Amniotic epithelial cell (primary cell): ENCODE data around the gene BNC2.
A peak's percentile ranks its signal among the peaks of the same experiment; 100 is the strongest.

Experiments
- DNase-seq: peaks from one replicate; pipeline ENCODE4 v3.0.0-alpha.2; 2010; ENCODE audit warnings: low read depth

The BNC2 gene

DNA sequence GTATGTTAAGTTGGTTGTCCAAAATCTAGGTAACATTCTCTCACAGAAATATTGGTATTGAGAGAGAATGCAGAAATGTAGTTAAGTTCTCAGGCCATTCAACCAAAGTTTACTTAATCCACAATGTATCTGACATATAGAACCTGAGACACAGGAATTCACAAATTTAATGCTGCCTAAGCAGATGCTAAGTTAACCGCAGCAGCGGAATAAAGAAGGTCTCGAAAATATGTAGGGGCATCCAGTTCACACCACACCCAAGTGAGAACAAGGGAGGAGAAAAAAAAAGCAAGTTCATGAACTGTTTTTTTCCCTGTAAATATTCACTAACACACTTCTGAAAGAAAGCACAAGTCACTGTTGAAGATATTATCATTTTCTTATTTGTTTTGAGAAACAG is 194.0 kb downstream of the BNC2 start:
- DNase-seq, result no peak

DNA sequence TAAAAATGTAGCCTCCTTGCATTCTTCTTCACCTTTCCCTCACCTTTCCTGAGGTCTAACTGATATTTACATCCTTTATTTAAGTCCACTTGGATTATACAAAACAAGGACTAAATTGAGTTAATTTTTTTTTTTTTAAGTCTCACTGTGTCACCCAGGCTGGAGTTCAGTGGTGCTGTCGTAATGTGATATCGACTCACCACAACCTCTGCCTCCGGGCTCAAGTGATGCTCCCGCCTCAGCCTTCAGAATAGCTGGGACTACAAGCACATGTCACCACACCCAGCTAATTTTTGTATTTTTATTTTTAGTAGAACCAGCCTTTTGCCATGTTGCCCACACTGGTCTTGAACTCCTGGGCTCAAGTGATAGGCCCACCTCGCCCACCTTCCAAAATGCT is 195.3 kb downstream of the BNC2 start:
- DNase-seq, result no peak

DNA sequence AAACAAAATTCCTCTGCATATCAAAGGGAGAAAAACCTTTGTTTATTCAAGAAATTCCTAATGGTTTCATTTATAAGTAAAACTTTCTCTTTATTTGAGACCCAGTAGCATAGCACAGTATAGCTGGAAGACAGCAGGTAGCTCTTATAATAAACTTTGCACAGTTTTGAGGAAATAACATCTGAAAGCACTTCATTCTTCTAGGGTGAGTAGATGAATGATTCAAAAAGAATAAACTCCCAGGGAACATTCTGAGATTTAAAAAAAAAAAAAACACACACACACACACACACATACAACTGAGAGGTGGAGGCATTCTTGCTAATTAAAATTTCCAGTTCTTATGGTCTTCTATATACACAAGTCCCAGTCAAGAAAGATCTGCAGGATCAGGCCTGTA is 197.3 kb downstream of the BNC2 start:
- peak; percentile 48 for DNase-seq

DNA sequence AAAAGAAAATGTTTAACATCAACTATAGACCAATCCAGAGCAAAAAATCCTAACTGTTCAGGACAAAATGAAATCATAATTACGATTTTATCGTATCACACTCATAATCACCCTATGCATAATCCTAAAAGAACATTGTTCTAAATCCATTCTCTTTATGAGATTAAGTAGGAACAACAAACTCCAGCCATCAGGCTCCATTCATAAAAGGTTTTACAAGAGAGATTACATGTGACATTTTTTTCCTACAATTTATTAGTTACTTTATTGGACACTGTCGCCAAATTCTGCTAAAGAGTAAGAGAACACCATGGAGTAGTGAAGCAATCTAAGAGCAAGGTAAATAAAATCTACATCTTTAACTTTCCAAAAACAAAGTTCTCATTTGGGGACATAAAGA is 198.0 kb downstream of the BNC2 start:
- DNase-seq, result no peak

DNA sequence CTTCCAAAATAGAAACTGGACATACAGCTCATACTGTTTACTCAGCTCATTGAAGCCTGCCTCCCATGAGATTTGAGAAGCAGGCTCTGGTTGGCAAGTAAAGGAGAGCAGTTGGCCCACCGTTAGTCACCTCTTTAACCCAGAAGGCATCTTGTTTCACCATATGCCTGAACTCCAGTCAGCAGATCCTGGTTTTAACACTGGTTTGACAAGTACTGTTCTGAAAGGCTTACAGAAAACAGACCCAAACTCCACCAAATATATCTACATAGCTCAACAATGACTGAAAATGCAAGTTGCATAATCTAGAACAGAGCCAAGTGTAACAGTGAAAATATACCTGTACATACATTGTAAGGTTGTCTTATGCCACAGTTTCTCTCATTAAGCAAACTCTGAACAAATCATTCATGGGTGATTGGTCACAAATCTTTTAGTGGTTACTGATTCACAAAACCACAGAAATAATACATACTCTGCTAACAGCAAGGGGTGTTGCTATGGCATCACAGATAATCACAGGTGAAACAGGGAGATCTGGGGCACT is 198.8 kb downstream of the BNC2 start:
- DNase-seq, result peak; percentile 98

DNA sequence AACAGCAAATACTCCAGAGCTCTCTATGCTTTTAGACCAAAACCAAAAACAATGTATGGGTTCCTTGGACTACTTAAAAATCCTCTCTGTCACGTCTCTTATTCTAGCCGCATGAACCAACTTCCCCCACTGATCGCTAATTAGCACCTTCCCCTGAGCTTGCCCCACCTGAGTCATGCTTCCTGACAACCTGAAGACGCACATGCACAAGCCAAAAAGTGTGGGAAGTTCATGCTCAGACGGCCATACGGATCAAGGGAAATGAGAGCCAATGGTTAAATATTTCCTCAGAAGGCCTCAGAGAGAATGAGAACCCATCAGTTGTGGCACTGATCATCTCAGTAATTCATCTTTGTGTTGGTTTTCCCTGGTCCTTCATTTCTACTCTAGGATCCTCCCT is 199.7 kb downstream of the BNC2 start:
- DNase-seq, result no peak

DNA sequence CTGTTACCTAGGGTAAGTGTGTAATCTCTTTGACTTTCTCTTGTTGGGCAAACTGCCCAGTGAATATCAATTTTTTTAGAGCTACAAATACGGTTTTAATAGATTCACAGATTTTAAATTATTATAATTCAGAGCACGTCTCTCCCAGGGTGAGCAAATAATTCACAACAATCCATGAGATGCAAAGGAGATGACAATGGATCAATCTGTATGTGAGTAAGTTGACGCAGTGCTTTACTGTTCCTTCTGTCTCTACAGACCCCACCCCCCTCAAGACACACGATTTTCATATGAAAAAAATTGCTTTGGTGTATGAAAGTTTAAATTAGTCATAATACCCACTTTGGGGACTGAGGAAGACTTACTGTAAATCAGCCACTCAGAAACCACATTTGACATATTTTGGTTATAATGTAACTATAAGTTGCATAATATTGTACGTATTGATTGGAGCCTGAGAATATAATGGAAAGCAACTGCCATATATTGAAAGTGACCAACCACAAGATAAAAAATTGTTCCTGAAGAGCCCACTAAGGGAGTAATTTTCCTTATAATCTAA is 201.7 kb downstream of the BNC2 start:
- DNase-seq, result no peak

DNA sequence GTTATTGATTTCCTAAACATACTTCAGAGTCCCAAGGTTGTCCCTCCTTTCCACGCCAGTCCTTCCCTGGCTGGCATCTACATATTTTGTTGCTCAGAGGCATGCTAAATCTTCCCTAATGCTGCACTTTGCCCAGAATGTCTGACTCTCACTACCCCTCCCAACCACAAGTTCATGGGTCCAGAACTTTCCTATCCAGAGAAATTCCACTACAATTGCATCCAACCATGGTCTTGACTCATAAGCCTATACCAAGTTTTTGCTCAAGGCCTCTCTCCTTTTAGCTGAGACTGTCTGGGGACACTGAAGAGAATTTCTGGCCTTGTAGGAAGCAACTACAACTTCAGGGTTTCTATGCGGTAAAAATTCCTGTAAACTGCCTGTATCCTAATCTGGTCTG is 206.3 kb downstream of the BNC2 start:
- peak; percentile 54 for DNase-seq

DNA sequence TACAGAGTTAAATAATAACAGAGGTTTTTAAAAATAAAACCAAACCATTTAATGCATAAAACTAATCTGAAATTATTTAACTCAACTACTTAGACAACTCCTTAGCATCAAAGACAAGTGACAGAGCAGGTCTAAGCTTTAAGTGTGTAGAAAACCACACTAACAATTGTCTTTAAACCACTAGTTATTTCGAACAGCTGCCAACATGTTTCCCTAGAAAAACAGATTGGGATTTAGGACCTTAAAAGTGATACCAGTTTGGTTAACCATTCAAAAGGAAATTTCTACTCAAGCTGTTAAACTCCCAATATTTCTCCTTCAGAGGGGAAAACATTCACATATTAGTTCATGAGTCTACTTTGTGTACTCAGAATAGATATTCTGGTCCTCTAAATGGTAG is 208.7 kb downstream of the BNC2 start:
- no peak for DNase-seq

DNA sequence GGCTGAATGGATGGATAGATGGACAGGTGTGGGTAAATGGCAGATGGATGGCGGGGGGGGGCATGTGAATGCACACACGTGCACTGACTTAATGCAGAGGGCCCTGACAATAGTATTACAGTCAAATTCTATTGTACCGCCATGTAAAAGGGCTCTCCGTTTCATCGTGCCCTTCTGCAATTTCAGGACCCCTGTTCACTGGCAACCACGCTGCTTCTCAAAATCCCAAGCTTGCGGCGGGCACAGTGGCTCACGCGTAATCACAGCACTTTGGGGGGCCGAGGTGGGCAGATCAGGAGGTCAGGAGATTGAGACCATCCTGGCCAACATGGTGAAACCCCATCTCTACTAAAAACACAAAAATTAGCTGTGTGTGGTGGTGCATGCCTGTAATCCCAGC is 211.4 kb downstream of the BNC2 start:
- DNase-seq, result no peak

DNA sequence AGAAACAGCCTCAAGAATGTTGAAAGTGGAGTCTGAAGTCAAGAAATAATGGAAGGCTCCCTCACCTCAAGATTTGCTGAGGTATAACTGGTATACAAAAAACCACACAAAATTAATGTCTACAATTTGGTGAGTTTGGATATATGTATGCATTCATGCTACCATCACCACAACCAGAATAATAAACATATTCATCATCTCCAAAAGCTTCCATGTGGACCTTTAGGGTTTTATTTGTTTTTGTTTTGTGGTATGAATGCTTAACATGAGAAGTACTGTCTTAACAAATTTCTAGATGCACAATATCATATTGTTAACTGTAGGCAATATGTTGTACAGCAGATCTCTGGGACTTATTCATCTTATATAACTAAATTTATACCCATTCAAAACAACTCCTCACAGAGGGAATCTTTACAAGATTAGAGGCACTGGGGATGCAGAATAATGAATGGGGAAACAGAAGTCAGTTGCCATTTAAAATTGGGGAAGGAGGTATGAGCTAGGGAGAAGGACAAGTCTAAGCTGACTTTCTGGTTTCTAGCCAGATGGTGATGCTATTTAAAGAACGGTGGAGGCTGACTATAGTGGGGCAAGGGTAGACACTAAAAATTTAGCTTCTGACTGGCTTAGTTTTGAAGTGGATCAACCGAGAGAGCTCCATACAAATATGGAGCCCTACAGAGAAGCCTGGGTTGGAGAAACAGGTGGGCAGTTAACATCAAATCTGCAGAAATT is 213.9 kb downstream of the BNC2 start:
- DNase-seq, result no peak

DNA sequence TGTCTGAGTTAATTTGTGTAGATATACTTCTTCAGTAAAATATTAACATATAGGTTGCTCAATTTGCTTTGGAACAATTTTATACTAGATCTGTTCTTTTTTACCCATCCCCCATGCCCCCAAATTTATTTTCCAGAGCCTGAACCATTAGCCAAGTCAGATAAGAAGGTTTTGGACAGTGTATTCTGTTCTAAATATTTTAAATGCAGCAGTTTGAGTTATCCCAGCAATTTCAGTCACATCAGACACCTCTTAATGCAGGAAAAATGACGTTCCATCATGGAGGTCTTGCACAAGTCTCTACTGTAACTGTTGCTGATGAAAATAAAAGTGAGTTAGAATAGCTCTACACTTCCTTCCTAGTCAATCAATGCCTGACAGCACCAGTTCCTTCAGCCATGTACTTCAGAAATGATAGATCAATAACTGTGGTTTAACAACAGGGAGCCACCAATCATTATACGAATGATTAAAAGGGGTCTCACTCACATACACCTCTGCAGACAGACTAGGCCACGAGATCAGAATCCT is 215.8 kb downstream of the BNC2 start:
- peak; percentile 41 for DNase-seq

DNA sequence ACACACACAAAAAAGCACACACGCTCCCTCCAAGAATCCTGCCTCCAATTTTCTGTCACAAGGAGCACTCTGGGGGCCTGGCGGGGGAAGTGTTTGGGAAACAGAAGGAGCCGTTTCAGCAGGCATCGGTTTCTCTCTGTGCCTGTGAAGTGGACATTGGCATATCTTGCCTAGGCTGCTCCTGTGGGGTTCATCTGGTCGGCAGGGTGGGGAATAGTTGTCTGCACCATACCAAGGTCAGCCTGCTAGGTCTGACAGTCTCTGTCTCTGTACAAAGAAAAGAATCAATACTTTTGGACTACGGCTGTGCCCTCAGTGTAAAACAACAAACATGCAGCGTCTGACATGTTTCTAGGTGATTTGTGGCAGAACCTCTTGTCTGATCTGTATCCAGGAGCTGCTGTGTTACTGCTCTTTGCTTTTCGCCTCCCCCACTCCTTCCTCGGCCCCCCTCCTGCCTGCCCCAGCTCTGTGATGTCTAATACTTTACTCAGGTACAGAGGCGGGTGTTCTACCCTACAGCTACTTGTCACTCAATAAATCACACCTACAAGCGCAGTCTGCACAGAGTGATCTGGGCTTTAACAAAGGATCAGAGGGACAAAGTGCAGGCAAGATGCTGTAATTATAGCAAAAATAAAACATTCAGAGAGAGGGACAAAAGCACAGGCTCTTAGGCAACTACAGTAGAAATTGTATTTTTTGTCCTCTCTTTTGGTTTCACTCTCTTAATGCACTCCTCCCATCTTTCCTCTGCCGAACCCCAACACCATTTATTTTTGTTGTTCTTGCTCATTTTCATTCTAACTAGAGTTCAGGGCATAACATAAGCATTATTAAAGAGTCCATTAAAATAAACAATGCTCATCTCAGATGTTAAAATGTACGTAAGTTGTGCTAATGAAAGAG is 216.7 kb downstream of the BNC2 start:
- peak; percentile 52 for DNase-seq

DNA sequence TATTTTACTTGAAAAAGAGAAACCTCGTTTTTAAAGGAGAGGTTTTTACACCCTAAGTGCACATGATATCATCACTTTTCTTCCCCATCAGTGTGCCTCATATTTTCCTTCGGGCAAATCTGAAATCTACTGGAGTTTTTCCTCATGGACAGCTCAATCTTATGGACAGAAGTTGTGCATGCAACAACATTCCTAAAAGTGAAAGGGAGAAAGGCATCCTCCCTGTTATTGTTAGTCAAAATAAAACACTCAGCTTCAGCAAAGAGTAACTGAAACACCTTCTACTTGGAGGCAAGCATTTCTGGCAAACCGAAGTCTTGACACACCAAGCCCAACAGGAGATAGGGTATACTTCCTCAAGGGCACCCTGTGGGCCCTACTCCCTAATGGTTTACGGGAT is 217.9 kb downstream of the BNC2 start:
- DNase-seq, result peak; percentile 52

DNA sequence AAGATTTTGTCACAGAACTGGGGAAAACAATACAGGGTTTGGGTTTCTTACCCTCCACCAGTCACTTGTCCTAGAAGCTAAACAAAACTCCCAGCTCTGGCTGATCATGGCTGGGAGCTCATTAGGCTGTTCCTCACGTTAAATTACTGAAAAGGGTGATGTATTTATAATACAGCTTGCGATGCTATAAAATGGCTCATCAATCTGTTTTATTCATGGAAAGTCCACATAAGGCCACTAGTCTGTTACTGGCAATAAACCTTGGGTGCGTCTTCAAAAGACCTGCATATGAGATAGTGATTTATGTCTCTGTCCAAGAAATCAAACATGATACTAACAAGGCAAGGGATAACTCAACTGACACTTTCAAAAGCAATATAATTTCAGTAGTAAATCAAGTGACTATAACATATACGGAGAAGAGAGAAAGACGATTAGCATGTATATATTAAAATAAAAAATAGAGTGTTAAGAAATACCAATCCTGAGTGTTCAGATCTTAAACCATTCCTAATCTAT is 219.0 kb downstream of the BNC2 start:
- no peak for DNase-seq

DNA sequence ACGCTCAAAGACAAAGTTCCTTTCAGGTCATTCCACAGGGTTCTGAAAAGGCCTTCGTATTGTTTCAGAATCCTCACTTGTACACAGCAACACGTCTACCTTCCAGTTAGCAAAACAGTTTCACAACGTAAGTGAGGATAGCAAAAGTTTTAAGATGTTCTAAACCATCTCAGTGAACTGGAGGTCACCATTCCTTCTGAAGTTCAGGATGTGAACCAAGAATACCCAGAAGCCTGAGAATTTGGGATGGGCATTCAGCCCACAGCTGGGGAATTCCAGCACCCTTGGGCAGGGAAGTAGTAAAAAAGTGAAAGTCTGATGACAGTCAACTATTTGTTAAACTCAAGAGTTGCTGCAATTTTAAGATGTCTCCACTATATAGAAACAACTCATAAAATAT is 224.5 kb downstream of the BNC2 start:
- DNase-seq, result no peak

DNA sequence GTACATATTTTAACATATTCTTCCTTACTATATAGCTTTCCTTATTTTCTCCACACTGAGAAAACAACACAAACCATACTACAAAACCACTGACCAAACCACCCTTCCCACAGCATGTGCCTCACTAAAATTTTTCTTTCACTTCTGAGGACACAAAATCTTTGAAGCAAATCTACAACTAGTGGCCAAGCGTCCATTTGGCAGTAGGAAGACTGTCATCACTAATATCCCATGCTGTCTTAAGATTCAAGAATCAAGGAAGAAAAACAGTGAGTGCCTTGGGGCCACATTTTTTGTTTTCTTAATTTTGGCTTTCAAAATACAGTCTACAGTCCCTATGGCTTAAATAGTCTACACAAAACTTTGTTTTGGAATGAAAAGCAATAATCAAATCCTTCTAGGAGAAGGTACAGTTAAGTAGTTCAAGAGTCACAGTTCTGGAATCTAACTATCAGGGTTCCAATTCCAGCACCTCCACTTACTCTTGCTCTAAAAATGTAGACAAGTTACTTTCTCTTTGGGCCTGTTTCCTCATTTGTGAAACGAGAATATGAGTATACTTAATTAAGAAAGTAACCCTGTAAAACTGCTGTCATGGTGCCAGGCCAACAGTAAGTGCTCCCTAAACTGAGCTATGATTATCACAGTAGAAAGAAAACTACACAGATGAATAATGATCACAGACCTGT is 227.9 kb downstream of the BNC2 start:
- no peak for DNase-seq

DNA sequence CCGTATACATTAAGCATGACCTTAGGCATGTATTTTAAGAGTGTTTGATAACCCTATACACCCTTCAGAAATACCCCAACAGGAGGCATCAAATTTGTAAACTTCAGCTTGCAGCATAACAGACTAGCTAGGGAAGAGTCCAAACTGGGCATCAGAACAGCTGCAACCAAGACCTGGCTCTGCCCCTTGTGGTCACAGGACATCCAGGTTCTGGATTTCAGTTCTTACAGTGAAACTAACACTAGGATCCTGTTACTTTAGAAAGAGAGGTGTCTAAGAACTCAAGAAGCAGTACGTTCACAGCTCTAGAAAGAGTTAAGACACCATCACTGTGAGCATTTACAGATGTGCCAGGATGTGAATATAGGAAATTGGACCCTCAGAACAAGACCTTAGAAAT is 229.8 kb downstream of the BNC2 start:
- DNase-seq, result no peak

DNA sequence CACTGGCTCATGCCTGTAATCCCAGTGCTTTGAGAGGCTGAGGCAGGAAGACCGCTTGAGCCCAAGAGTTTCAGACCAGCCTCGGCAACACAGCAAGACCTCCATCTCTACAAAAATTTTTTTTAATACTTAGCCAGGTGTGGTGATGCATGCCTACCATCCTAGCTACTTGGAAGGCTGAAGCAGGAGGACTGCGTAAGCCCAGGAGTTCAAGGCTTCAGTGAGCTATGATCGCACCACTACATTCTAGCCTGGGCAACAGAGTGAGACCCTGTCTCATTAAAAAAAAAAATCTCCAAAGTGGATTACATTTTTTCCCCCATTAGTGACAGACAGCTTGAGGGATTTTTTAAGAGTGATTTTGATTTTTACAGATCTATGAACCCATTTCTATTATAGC is 230.8 kb downstream of the BNC2 start:
- no peak for DNase-seq

DNA sequence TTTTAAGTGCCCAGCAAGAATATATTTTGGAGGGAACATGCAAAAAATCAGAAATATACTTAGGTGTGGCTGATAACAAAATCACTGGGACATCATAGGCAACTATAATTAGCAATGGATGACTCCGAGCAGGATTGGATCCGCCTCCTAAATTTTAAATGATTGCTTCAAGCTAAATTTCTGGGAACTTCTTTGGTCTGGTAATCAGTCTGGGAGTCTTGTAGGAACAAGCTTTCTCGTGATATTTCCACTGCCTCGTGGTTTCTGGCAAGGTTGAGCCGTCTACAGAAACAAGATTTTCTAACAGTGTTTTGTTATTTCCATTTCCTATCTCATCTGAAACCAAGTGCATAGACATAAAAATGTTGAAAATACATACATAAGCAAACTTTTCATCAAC is 232.6 kb downstream of the BNC2 start:
- peak; percentile 37 for DNase-seq

DNA sequence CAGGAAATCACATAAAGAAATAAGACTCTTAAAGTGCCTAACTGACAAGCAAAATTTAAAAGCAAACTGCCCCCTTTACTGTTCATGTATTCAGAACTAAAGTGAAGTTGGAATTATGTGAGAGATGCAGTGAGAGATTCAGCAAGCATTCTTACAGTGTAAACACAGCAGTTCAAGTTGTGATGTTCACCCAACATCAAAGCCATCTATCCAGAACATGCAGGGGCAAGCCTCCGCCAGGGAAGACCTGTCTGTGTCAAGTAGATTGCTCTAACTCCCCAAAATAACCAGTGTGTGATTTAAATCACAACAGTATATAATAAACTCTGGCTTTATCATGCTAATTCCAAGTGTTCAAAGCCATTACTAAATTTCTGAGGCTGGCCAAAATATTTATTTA is 233.3 kb downstream of the BNC2 start:
- DNase-seq, result no peak

DNA sequence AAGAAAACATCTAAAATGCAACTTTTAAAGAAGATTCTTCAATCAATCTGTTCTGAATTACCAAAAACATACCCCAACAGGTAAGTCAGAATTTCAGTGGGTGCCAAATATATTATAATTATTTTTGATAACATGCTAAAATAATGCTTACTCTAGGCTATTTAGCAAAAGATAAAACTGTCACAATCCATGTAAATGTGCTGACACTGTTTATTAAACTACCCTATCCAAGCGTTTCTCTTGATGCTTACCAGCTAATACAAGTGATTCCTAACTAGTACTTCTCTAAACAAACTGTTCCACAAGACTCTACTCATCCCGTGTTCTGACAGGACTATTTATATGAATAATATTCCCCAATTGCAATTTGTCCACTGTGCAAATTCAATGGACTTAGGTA is 236.7 kb downstream of the BNC2 start:
- DNase-seq, result no peak
